HCEC 1CT (cell line): ENCODE results near the gene ACACA.
"Not testable (repeated sequence)": the region's sequence is repeated elsewhere in the genome, so short reads cannot be mapped to it uniquely, and the experiment has no call there.

ENCODE experiments used
- DNase-seq: peaks from one replicate; pipeline ENCODE4 v3.0.0-alpha.2; 2017

ACACA gene

GRCh38 chr17:37392024-37392590 lies 14.5 kb downstream of the ACACA start:
- peak; percentile 84 for DNase-seq

- peak; percentile 35 for DNase-seq
Observed at GRCh38 chr17:37391146-37391545, 15.5 kb downstream of the ACACA start.

GRCh38 chr17:37389160-37389559 lies 17.5 kb downstream of the ACACA start:
- DNase-seq, result no peak

- DNase-seq, result peak; percentile 43
Observed at GRCh38 chr17:37388266-37388665, 18.4 kb downstream of the ACACA start.

- DNase-seq, result no peak
Observed at GRCh38 chr17:37386462-37386861, 20.2 kb downstream of the ACACA start.

GRCh38 chr17:37385474-37385990 lies 21.1 kb downstream of the ACACA start:
- no peak for DNase-seq

GRCh38 chr17:37384560-37385149 lies 22.0 kb downstream of the ACACA start:
- DNase-seq, result no peak

GRCh38 chr17:37382056-37382455 lies 24.6 kb downstream of the ACACA start:
- DNase-seq, result no peak

GRCh38 chr17:37375706-37376105 lies 30.9 kb downstream of the ACACA start, which contains the start of gene C17orf78:
Gene C17orf78 (plus strand): TSS chr17:37375985. CDS start chr17:37376093, 108 bp downstream.
- no peak for DNase-seq

- DNase-seq, result peak; percentile 76
Observed at GRCh38 chr17:37373530-37374159, 33.0 kb downstream of the ACACA start.

GRCh38 chr17:37368577-37368976 lies 38.1 kb downstream of the ACACA start:
- DNase-seq, result no peak

GRCh38 chr17:37365589-37365988 lies 41.0 kb downstream of the ACACA start:
- no peak for DNase-seq

- DNase-seq, result no peak
Observed at GRCh38 chr17:37361543-37361942, 45.1 kb downstream of the ACACA start.

GRCh38 chr17:37360632-37361031 lies 46.0 kb downstream of the ACACA start:
- DNase-seq, result peak; percentile 41

GRCh38 chr17:37359682-37360188 lies 46.9 kb downstream of the ACACA start:
- DNase-seq, result no peak

- peak; percentile 97 for DNase-seq
Observed at GRCh38 chr17:37358830-37359681, 47.6 kb downstream of the ACACA start.

GRCh38 chr17:37358098-37358829 lies 48.4 kb downstream of the ACACA start:
- DNase-seq, result peak; percentile 29

GRCh38 chr17:37356796-37357569 lies 49.7 kb downstream of the ACACA start:
- DNase-seq, result not testable (repeated sequence)

- not testable (repeated sequence) for DNase-seq
Observed at GRCh38 chr17:37346863-37347402, 59.7 kb downstream of the ACACA start.

GRCh38 chr17:37344519-37344918 lies 62.1 kb downstream of the ACACA start:
- DNase-seq, result no peak

GRCh38 chr17:37342589-37342988 lies 64.0 kb downstream of the ACACA start:
- no peak for DNase-seq
